Measurements from ENCODE around the gene FNIP1. TPM values are rescaled to one million over a fixed set of nuclear protein-coding genes. Genes with fewer than 3 reads are reported as not detected.
A peak's percentile ranks its signal among the peaks of the same experiment; 100 is the strongest.

Gene FNIP1
- total and polyA plus RNA-seq, 9 of the 15 experiments (the other 6 are each of a cell fraction or from before 2014, with no cell fraction given): 5.0 to 32.8 (median 18.4) TPM

GRCh38 chr5:131758520-131758900 is 38.3 kb downstream of the FNIP1 start:
- no peak overlapping the region for H3K4me3 ChIP-seq
- no TSS peak for BruUV-seq (replicated peaks)
- H3K9ac ChIP-seq (ENCODE audit: insufficient read depth in 1 of 2, low read depth in 2 of 2, low read length in 2 of 2): peak overlapping the region in 1 of 2 experiments; percentile 17; a peak in 2 of 4 replicates
- H4K20me1 ChIP-seq (replicated peaks; ENCODE audit: control insufficient read depth, insufficient read depth, low read length): peaks cover 16% of the 10 kb centered on the region; the same call in 1 of the 2 replicates
- peak overlapping the region; percentile 61 for H3K4me2 ChIP-seq (ENCODE audit: insufficient read depth, low read length)
- WGBS (ENCODE audit: insufficient coverage, low coverage, missing lambda C conversion rate): 0% methylated on average over 3 of the region's 3 CpGs
- H3K9me1 ChIP-seq (ENCODE audit: control insufficient read depth, insufficient read depth, low read length): no peaks in the 10 kb centered on the region
- no peak overlapping the region for H2AFZ ChIP-seq (ENCODE audit: low read depth, low read length)
- H3K4me1 ChIP-seq (replicated peaks in 1 of 2; ENCODE audit: control insufficient read depth in 2 of 2, insufficient read depth in 2 of 2, low read length in 2 of 2): peaks cover 15 to 45% of the 10 kb centered on the region in 2 experiments; a peak in 4 of 5 replicates
- H3K27ac ChIP-seq (ENCODE audit: extremely low read depth, low read depth, low read length): peak overlapping the region; percentile 50
- CTCF ChIA-PET (ENCODE audit: low intra/inter-chr PET ratio): no interaction called here
- no peak for DNase-seq (ENCODE audit: extremely low read depth in 1 of 4, low spot score in 3 of 4)
- ATAC-seq: peak; percentile 18
- H3K9me3 ChIP-seq (replicated peaks; ENCODE audit: control insufficient read depth, insufficient read depth, low read depth, low read length): no peaks in the 10 kb centered on the region; the same call in 1 of the 2 replicates
- no peak for FAIRE-seq
- no peaks in the 10 kb centered on the region for H3K27me3 ChIP-seq (ENCODE audit: control insufficient read depth in 2 of 2, insufficient read depth in 2 of 2, low read length in 2 of 2)
- no peaks in the 10 kb centered on the region for H3K36me3 ChIP-seq (ENCODE audit: control insufficient read depth, insufficient read depth, low read length)
- H3K79me2 ChIP-seq (ENCODE audit: control insufficient read depth, insufficient read depth, low read length): peaks cover 100% of the 10 kb centered on the region
- POLR2A ChIA-PET: interaction anchor here (1.3 kb wide), 1 partner anchor 13 kb away, joined by 5 read pairs; no protein-coding TSS in a partner anchor
- intact Hi-C loops (cut with micrococcal nuclease) (no loop called here), in situ Hi-C loops (cut with MboI) (no loop called here)
- TF ChIP-seq CLOCK (CRISPR knock-in tag; IDR thresholded peaks at IDR 0.05; ENCODE audit: borderline replicate concordance) (no peak), ZNF583 (CRISPR knock-in tag; IDR thresholded peaks at IDR 0.05) (no peak), ZNF316 (IDR thresholded peaks at IDR 0.05) (peak; percentile 53; the same call in 1 of the 2 replicates), HDAC8 (tag; IDR thresholded peaks at IDR 0.05) (no peak), MEF2A (IDR thresholded peaks at IDR 0.05; ENCODE audit: control insufficient read depth, low read depth, low read length) (peak; percentile 79; the same call in 1 of the 2 replicates), ZC3H11A (IDR thresholded peaks at IDR 0.05; ENCODE audit: low read depth, low read length) (no peak), SP2 (IDR thresholded peaks at IDR 0.05; ENCODE audit: extremely low read depth, low read depth, low read length, poor library complexity, severe bottlenecking) (no peak), SMARCA4 (IDR thresholded peaks at IDR 0.05) (peak; percentile 40; the same call in 1 of the 2 replicates), ARID1B (IDR thresholded peaks at IDR 0.05) (peak; percentile 35; the same call in 1 of the 2 replicates), ZNF12 (CRISPR knock-in tag; IDR thresholded peaks at IDR 0.05) (no peak), CBFA2T3 (IDR thresholded peaks at IDR 0.05) (peak; percentile 46), SMARCE1 (IDR thresholded peaks at IDR 0.05) (peak; percentile 44; the same call in 1 of the 2 replicates), PBX2 (CRISPR knock-in tag; IDR thresholded peaks at IDR 0.05; ENCODE audit: low read depth) (no peak), PBX2 (tag; conservative IDR thresholded peaks at IDR 0.05; ENCODE audit: low read depth) (peak; percentile 60), TEAD2 (tag; IDR thresholded peaks at IDR 0.05) (no peak), MEIS2 (IDR thresholded peaks at IDR 0.05; ENCODE audit: partially characterized antibody) (peak; percentile 92), NCOR1 (IDR thresholded peaks at IDR 0.05) (0 out of 2 replicates have a peak, but pooled peaks have one; percentile 13), PKNOX1 (IDR thresholded peaks at IDR 0.05) (peak; percentile 61)

All from K562 (cell line).